ENCODE data around the gene DIO3.

The DIO3 gene

GRCh38 chr14:101556131-101556530, 5.2 kb upstream of the DIO3 start:
- DNase-seq (ENCODE audit: low spot score): no peak

GRCh38 chr14:101556566-101557320, 4.6 kb upstream of the DIO3 start:
- DNase-seq (ENCODE audit: low spot score): no peak

More at GRCh38 chr14:101556131-101556530, 5.2 kb upstream of the DIO3 start:
- no peak for TF ChIP-seq CTCF (IDR thresholded peaks at IDR 0.05)
- Histone ChIP-seq H3K27ac (no peak overlapping the region), H3K4me3 (no peak overlapping the region)

GRCh38 chr14:101557321-101557695, 4.0 kb upstream of the DIO3 start:
- no peak for DNase-seq (ENCODE audit: low spot score)
- H3K27ac ChIP-seq: peak overlapping the region in 1 of 2 donors; percentile 11
- no peak for TF ChIP-seq CTCF (IDR thresholded peaks at IDR 0.05)
- no peak overlapping the region for H3K4me3 ChIP-seq

More at GRCh38 chr14:101556566-101557320, 4.6 kb upstream of the DIO3 start:
- TF ChIP-seq CTCF (IDR thresholded peaks at IDR 0.05): no peak
- Histone ChIP-seq H3K4me3 (no peak overlapping the region), H3K27ac (peak overlapping the region in 1 of 2 donors; percentile 11)

- H3K27ac ChIP-seq: peak overlapping the region in 1 of 2 donors; percentile 22
Observed at GRCh38 chr14:101557811-101558738, 3.2 kb upstream of the DIO3 start.

GRCh38 chr14:101558739-101559240, 2.5 kb upstream of the DIO3 start:
- H3K4me3 ChIP-seq: peak overlapping the region; percentile 67
- DNase-seq (ENCODE audit: low spot score): no peak
- no peak overlapping the region for H3K27ac ChIP-seq
- no peak for TF ChIP-seq CTCF (IDR thresholded peaks at IDR 0.05)

More at GRCh38 chr14:101557811-101558738, 3.2 kb upstream of the DIO3 start:
- TF ChIP-seq CTCF (IDR thresholded peaks at IDR 0.05): no peak
- DNase-seq (ENCODE audit: low spot score): no peak
- H3K4me3 ChIP-seq: no peak overlapping the region

- no peak for DNase-seq (ENCODE audit: low spot score)
- H3K4me3 ChIP-seq: peak overlapping the region; percentile 67
- H3K27ac ChIP-seq: peak overlapping the region in 1 of 2 donors; percentile 72
- no peak for TF ChIP-seq CTCF (IDR thresholded peaks at IDR 0.05)
Observed at GRCh38 chr14:101559250-101559623, 2.1 kb upstream of the DIO3 start.
